Measurements from ENCODE around the gene MED26.

Gene MED26

DNA sequence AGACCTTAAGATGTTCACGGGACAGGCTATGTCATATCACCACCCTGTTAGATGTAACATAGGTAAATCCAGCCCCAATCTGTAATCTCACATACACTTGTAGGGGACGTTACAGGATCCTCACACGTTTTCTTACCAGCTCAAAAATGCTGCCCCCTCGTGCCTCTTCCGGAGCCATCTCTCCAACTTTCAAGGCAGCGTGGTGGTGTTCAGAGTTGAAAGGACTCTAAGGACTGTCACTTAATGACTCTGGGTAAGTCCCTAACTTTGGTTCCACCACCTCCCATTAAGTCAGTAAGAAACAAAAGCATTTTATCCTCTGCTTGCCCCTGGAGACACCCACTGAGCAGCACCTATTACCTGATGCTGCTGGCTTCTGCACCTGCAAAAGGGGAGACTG is 4.4 kb downstream of the MED26 start:
- ATAC-seq (ENCODE audit: insufficient read depth, low read depth) (no peak), DNase-seq (no peak)
- Histone ChIP-seq H3K79me2 (ENCODE audit: insufficient read depth, low read length) (peaks cover 96% of the 10 kb centered on the region), H2AFZ (ENCODE audit: low read depth, low read length) (no peak overlapping the region), H3K36me3 (ENCODE audit: insufficient read depth, low read length) (peaks cover 41% of the 10 kb centered on the region), H3K9ac (ENCODE audit: low read depth, low read length) (no peak overlapping the region), H3K4me2 (ENCODE audit: insufficient read depth, low read length) (no peak overlapping the region), H3K9me3 (ENCODE audit: insufficient read depth, low read length, severe bottlenecking) (no peaks in the 10 kb centered on the region), H4K20me1 (ENCODE audit: insufficient read depth, low read length) (peaks cover 91% of the 10 kb centered on the region), H3K27me3 (ENCODE audit: insufficient read depth, low read length, poor library complexity) (no peaks in the 10 kb centered on the region), H3K4me3 (ENCODE audit: low read depth in 1 of 2, low read length in 2 of 2) (no peak overlapping the region), H3K4me1 (ENCODE audit: insufficient read depth, low read length) (peaks cover 17% of the 10 kb centered on the region), H3K27ac (ENCODE audit: low read length) (no peak overlapping the region)
- no peak for TF ChIP-seq EZH2 (IDR thresholded peaks at IDR 0.05; ENCODE audit: borderline replicate concordance, low read depth, low read length, severe bottlenecking)
- TF ChIP-seq, protein P1, sequence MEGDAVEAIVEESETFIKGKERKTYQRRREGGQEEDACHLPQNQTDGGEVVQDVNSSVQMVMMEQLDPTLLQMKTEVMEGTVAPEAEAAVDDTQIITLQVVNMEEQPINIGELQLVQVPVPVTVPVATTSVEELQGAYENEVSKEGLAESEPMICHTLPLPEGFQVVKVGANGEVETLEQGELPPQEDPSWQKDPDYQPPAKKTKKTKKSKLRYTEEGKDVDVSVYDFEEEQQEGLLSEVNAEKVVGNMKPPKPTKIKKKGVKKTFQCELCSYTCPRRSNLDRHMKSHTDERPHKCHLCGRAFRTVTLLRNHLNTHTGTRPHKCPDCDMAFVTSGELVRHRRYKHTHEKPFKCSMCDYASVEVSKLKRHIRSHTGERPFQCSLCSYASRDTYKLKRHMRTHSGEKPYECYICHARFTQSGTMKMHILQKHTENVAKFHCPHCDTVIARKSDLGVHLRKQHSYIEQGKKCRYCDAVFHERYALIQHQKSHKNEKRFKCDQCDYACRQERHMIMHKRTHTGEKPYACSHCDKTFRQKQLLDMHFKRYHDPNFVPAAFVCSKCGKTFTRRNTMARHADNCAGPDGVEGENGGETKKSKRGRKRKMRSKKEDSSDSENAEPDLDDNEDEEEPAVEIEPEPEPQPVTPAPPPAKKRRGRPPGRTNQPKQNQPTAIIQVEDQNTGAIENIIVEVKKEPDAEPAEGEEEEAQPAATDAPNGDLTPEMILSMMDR (IDR thresholded peaks at IDR 0.05; ENCODE audit: borderline replicate concordance, extremely low read depth, low read length, poor library complexity, severe bottlenecking), result no peak

DNA sequence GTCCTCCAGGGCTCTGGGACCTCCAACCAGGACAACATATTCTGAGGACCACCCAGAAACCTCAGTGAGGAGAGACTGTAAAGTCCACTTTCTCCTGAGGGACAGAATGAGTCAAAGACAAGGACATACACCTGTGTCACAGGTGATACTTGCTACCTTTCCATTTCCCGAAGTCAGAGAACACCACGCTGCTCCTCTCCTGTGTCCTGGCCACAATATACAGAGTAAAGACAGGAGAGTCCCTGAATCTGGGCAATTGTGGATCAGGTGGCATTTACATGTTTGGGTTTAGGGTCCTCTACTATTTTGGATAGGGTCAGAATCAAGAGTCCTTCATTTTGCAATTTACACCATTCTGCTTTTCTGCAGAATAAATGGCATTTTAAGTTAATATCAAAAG is 4.9 kb downstream of the MED26 start:
- Histone ChIP-seq H3K4me2 (ENCODE audit: insufficient read depth, low read length) (no peak overlapping the region), H3K4me1 (ENCODE audit: insufficient read depth, low read length) (peaks cover 15% of the 10 kb centered on the region), H3K9me3 (ENCODE audit: insufficient read depth, low read length, severe bottlenecking) (no peaks in the 10 kb centered on the region), H3K9ac (ENCODE audit: low read depth, low read length) (no peak overlapping the region), H3K79me2 (ENCODE audit: insufficient read depth, low read length) (peaks cover 98% of the 10 kb centered on the region), H3K4me3 (ENCODE audit: low read depth in 1 of 2, low read length in 2 of 2) (no peak overlapping the region), H4K20me1 (ENCODE audit: insufficient read depth, low read length) (peaks cover 96% of the 10 kb centered on the region), H3K27me3 (ENCODE audit: insufficient read depth, low read length, poor library complexity) (no peaks in the 10 kb centered on the region), H3K36me3 (ENCODE audit: insufficient read depth, low read length) (peaks cover 41% of the 10 kb centered on the region), H3K27ac (ENCODE audit: low read length) (no peak overlapping the region), H2AFZ (ENCODE audit: low read depth, low read length) (no peak overlapping the region)
- ATAC-seq (ENCODE audit: insufficient read depth, low read depth) (no peak), DNase-seq (no peak)
- TF ChIP-seq EZH2 (IDR thresholded peaks at IDR 0.05; ENCODE audit: borderline replicate concordance, low read depth, low read length, severe bottlenecking), result no peak
- TF ChIP-seq, protein P1 (IDR thresholded peaks at IDR 0.05; ENCODE audit: borderline replicate concordance, extremely low read depth, low read length, poor library complexity, severe bottlenecking), result no peak

DNA sequence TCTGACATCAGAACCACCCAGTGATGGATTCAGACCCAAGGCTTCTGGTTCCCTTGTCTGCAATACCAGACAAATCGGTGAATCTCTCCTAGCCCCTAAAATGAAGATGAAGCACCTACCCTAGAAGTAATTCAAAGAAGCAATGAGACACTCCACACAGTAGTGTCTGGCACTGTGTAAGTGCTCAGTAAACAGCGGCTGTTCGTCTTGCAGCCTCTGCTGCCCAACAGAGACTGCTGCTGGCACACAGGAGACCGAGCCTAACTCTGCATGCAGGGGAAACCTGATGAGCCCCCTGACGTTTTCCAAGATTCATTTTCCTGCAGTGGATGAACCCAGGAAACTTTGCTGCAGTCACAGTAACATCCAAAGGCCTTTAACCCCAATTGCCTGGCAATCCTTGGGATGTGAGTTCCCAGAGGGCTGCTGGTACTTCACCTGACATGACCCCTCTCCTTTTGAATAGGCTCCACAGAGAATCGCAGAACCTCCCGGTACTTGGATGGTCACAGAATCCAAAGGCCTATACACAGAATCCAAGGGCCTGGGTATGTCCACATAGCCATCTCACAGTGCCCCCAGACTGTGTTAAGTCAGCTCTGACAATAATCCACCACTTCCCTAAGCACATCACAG is 6.7 kb downstream of the MED26 start:
- no peak overlapping the region for H3K4me2 ChIP-seq (ENCODE audit: insufficient read depth, low read length)
- DNase-seq (no peak), ATAC-seq (ENCODE audit: insufficient read depth, low read depth) (no peak)
- peaks cover 39% of the 10 kb centered on the region for H3K36me3 ChIP-seq (ENCODE audit: insufficient read depth, low read length)
- peaks cover 100% of the 10 kb centered on the region for H3K79me2 ChIP-seq (ENCODE audit: insufficient read depth, low read length)
- H3K27ac ChIP-seq (ENCODE audit: low read length), result no peak overlapping the region
- H3K9me3 ChIP-seq (ENCODE audit: insufficient read depth, low read length, severe bottlenecking), result no peaks in the 10 kb centered on the region
- peaks cover 100% of the 10 kb centered on the region for H4K20me1 ChIP-seq (ENCODE audit: insufficient read depth, low read length)
- H2AFZ ChIP-seq (ENCODE audit: low read depth, low read length), result no peak overlapping the region
- no peak overlapping the region for H3K9ac ChIP-seq (ENCODE audit: low read depth, low read length)
- no peak overlapping the region for H3K4me3 ChIP-seq (ENCODE audit: low read depth in 1 of 2, low read length in 2 of 2)
- TF ChIP-seq, protein P1 (IDR thresholded peaks at IDR 0.05; ENCODE audit: borderline replicate concordance, extremely low read depth, low read length, poor library complexity, severe bottlenecking), result no peak
- TF ChIP-seq EZH2 (IDR thresholded peaks at IDR 0.05; ENCODE audit: borderline replicate concordance, low read depth, low read length, severe bottlenecking), result no peak
- H3K27me3 ChIP-seq (ENCODE audit: insufficient read depth, low read length, poor library complexity), result no peaks in the 10 kb centered on the region
- H3K4me1 ChIP-seq (ENCODE audit: insufficient read depth, low read length), result peaks cover 11% of the 10 kb centered on the region
